Endometrium (tissue), 2 donors: ENCODE data around the gene DRC3.
A peak's percentile ranks its signal among the peaks of the same experiment; 100 is the strongest.
"Not testable (repeated sequence)": the region's sequence is repeated elsewhere in the genome, so short reads cannot be mapped to it uniquely, and the experiment has no call there.

Experiments used
- FAIRE-seq: peaks from 2 replicates; lab custom pipeline; 2012; peaks lifted over from hg19 to GRCh38; lab: Jason Lieb, UNC
- donor health status: control.
- donor health status: control.

Gene DRC3

GRCh38 chr17:17972126-17972951, at the start of gene DRC3, which contains the start of gene TOM1L2:
DRC3 (plus strand) TSS chr17:17972862; CDS start chr17:17977599, 4,737 bp downstream.
TOM1L2 (minus strand) TSS chr17:17972400; CDS start chr17:17972313, 87 bp downstream.
- peak; percentile 100 for FAIRE-seq

- no peak for FAIRE-seq
Measured at GRCh38 chr17:17924131-17924856, 48.4 kb upstream of the DRC3 start.

- FAIRE-seq: no peak
Measured at GRCh38 chr17:17924857-17925250, 47.8 kb upstream of the DRC3 start.

- FAIRE-seq: no peak
Measured at GRCh38 chr17:17926036-17926435, 46.6 kb upstream of the DRC3 start.

GRCh38 chr17:17926840-17927449, 45.7 kb upstream of the DRC3 start:
- no peak for FAIRE-seq

GRCh38 chr17:17928398-17929287, 44.0 kb upstream of the DRC3 start:
- FAIRE-seq: no peak

GRCh38 chr17:17929655-17930380, 42.8 kb upstream of the DRC3 start:
- FAIRE-seq: no peak

GRCh38 chr17:17930674-17931073, 42.0 kb upstream of the DRC3 start:
- FAIRE-seq: no peak

GRCh38 chr17:17931159-17931558, 41.5 kb upstream of the DRC3 start:
- no peak for FAIRE-seq

- no peak for FAIRE-seq
Measured at GRCh38 chr17:17933775-17934174, 38.9 kb upstream of the DRC3 start.

- no peak for FAIRE-seq
Measured at GRCh38 chr17:17934214-17934613, 38.4 kb upstream of the DRC3 start.

GRCh38 chr17:17934806-17935205, 37.9 kb upstream of the DRC3 start:
- FAIRE-seq: no peak

GRCh38 chr17:17935321-17936271, 37.1 kb upstream of the DRC3 start:
- no peak for FAIRE-seq

- no peak for FAIRE-seq
Measured at GRCh38 chr17:17937201-17937853, 35.3 kb upstream of the DRC3 start.

- FAIRE-seq: no peak
Measured at GRCh38 chr17:17937958-17938357, 34.7 kb upstream of the DRC3 start.

- no peak for FAIRE-seq
Measured at GRCh38 chr17:17938388-17939107, 34.1 kb upstream of the DRC3 start.

- not testable (repeated sequence) for FAIRE-seq
Measured at GRCh38 chr17:17939941-17940340, 32.7 kb upstream of the DRC3 start.

GRCh38 chr17:17940441-17940911, 32.2 kb upstream of the DRC3 start:
- peak; percentile 75 for FAIRE-seq

- no peak for FAIRE-seq
Measured at GRCh38 chr17:17941015-17941414, 31.6 kb upstream of the DRC3 start.
